Activated CD4-positive, alpha-beta memory T cell treated with anti-CD3 and anti-CD28 coated beads, Interleukin-2, amount 10 ng/mL, durations not matched to agents 7 days and 5 days (primary cell): ENCODE data around the gene GAGE13. TPM values are rescaled to one million over a fixed set of nuclear protein-coding genes. Genes with fewer than 3 reads are reported as not detected.
"Not testable (repeated sequence)": the region's sequence is repeated elsewhere in the genome, so short reads cannot be mapped to it uniquely, and the experiment has no call there.

Experiments used
- CTCF ChIA-PET: fragments of 350-600 bp; sonication (Branson Sonifier 250); formaldehyde crosslinking; loops from one replicate; lab custom pipeline; 2021; ENCODE audit warnings: antibody characterized with exemption, inconsistent platforms; lab: Charles Lee
- POLR2A ChIA-PET: fragments of 350-600 bp; sonication (Branson Sonifier 250); formaldehyde crosslinking; loops from one replicate; lab custom pipeline; 2021; ENCODE audit warnings: antibody characterized with exemption; lab: Charles Lee
- DNase-seq: peaks from one replicate; pipeline ENCODE4 v3.0.0-alpha.2; 2020
- H3K27ac Mint-ChIP-seq: one replicate; pipeline ENCODE4 v1.8.0; 2021; ENCODE audit warnings: mild to moderate bottlenecking, mixed read lengths
- H3K27me3 Mint-ChIP-seq: one replicate; pipeline ENCODE4 v1.8.0; 2021; ENCODE audit warnings: mixed read lengths
- H3K36me3 Mint-ChIP-seq: one replicate; pipeline ENCODE4 v1.8.0; 2021; ENCODE audit warnings: low read depth, mixed read lengths
- H3K4me1 Mint-ChIP-seq: one replicate; pipeline ENCODE4 v1.8.0; 2021; ENCODE audit warnings: mixed read lengths
- H3K4me3 Mint-ChIP-seq: one replicate; pipeline ENCODE4 v1.8.0; 2021; ENCODE audit warnings: mild to moderate bottlenecking, mixed read lengths
- H3K9me3 Mint-ChIP-seq: one replicate; pipeline ENCODE4 v1.8.0; 2021; ENCODE audit warnings: mixed read lengths
- total RNA-seq, 2 experiments: library from RNA; stranded (reverse); gene quantifications; one replicate each; pipeline ENCODE4 v1.2.3, GENCODE V29; 2021

Gene GAGE13, protein sequence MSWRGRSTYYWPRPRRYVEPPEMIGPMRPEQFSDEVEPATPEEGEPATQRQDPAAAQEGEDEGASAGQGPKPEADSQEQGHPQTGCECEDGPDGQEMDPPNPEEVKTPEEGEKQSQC
- total RNA-seq: not detected

DNA sequence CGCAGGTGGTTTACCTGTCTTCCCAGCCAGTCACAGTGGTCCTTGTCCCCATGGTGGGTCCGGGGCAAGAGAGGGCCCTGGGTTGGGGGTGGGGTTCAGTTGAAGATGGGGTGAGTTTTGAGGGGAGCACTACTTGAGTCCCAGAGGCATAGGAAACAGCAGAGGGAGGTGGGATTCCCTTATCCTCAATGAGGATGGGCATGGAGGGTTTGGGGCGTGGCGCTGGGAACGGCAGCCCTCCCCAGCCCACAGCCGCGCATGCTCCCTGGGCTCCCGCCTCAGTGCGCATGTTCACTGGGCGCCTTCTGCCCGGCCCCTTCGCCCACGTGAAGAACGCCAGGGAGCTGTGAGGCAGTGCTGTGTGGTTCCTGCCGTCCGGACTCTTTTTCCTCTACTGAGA, at the start of gene GAGE13:
Gene GAGE13, plus strand, starts transcription at position 301 of the 400 bp plus-strand sequence. CDS start 1,156 bp downstream, outside the sequence.
- CTCF ChIA-PET, H3K27ac Mint-ChIP-seq, H3K36me3 Mint-ChIP-seq, H3K9me3 Mint-ChIP-seq, H3K4me1 Mint-ChIP-seq, H3K27me3 Mint-ChIP-seq, DNase-seq, POLR2A ChIA-PET, H3K4me3 Mint-ChIP-seq: not testable (repeated sequence)

DNA sequence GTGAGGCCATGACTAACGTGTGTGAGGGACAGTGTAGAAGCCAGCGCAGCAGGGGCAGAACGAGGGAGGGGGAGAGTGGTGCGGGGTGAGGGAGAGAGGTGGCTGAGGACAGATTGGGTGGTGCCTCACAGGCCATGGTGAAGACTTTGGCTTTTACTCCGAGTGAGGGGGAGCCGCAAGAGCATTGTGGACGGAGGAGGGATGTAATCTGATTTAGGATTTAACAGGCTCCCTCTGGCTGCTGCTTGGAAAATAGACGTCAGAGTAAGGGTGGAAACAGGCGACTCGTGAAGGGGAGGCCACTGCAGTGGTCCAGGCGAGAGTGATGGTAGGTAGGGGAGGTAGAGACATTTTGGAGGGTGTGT, 48.8 kb upstream of the GAGE13 start:
- ChIA-PET POLR2A (no interaction called here), CTCF (no interaction called here)
- H3K4me1 Mint-ChIP-seq: peaks cover 38% of the 10 kb centered on the region

DNA sequence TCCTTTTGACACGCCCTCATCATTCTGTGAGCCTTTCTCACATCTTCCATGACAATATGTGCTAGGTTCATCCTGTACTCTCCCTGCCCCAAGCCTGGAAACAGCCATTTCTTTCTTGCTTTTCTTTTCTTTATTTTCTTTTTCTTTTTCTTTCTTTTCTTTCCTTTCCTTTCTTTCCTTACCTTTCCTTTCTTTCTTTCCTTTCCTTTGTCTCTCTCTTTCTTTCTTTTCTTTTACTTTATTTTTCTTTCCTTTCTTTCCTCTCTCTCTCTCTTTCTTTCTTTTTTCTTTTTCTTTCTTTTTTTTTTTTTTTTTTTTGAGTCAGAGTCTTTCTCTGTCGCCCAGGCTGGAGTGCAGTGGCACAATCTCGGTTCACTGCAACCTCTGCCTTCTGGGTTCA, 47.2 kb upstream of the GAGE13 start:
- Mint-ChIP-seq H3K27ac (no peak overlapping the region), H3K36me3 (peaks cover 12% of the 10 kb centered on the region), H3K4me3 (no peak overlapping the region), H3K4me1 (peaks cover 36% of the 10 kb centered on the region), H3K9me3 (no peaks in the 10 kb centered on the region), H3K27me3 (no peaks in the 10 kb centered on the region)
- POLR2A ChIA-PET: interaction anchor here (1.2 kb wide), 1 partner anchor 8 kb away, joined by 3 read pairs; no protein-coding TSS in a partner anchor
- DNase-seq: no peak
- CTCF ChIA-PET: no interaction called here

More for the DNA sequence above, 48.8 kb upstream of the GAGE13 start:
- H3K27ac Mint-ChIP-seq: no peak overlapping the region
- no peak for DNase-seq
- H3K36me3 Mint-ChIP-seq: peaks cover 14% of the 10 kb centered on the region
- no peaks in the 10 kb centered on the region for H3K9me3 Mint-ChIP-seq
- no peak overlapping the region for H3K4me3 Mint-ChIP-seq
- no peaks in the 10 kb centered on the region for H3K27me3 Mint-ChIP-seq

DNA sequence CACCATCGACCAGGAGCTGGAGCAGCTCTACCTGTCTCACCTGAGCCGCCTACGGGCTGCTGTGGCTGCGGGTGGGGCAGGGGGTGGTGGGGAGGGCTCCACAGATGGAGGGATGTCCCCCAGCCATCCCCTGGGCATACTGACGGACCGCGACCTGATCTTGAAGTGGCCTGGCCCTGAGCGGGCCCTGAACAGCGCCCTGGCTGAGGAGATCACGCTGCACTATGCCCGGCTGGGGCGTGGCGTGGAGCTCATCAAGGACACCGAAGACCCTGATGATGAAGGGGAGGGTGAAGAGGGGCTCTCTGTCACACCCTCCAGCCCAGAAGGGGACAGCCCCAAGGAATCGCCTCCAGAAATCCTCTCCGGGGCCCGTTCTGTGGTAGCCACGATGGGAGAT, 45.2 kb upstream of the GAGE13 start:
- Mint-ChIP-seq H3K4me1 (peaks cover 25% of the 10 kb centered on the region), H3K4me3 (no peak overlapping the region), H3K9me3 (no peaks in the 10 kb centered on the region), H3K27me3 (no peaks in the 10 kb centered on the region), H3K36me3 (peaks cover 9% of the 10 kb centered on the region), H3K27ac (no peak overlapping the region)
- no peak for DNase-seq
- ChIA-PET CTCF (no interaction called here), POLR2A (interaction anchor here (1.4 kb wide), 1 partner anchor 10 kb away, joined by 6 read pairs; no protein-coding TSS in a partner anchor)

DNA sequence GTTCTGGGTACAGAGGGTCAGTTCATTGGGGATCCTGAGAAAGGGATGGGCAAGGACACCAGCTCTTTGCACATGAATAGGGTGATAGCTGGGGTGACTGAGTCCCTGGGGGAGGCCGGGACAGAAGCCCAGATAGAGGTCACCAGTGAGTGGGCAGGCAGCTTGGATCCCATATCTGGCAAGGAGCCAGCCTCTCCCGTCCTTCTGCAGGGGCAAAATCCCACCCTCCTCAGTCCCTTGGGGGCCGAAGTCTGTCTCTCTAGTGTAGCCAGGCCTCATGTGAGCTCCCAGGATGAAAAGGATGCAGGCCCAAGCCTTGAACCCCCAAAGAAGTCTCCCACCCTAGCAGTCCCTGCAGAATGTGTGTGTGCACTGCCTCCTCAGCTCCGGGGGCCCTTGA, 44.8 kb upstream of the GAGE13 start:
- H3K9me3 Mint-ChIP-seq: no peaks in the 10 kb centered on the region
- POLR2A ChIA-PET: interaction anchor here (1.3 to 1.4 kb wide), 2 partner anchors 11 to 13 kb away, joined by 4 to 6 read pairs; no protein-coding TSS in a partner anchor
- H3K36me3 Mint-ChIP-seq: peaks cover 8% of the 10 kb centered on the region
- peaks cover 25% of the 10 kb centered on the region for H3K4me1 Mint-ChIP-seq
- no peak overlapping the region for H3K4me3 Mint-ChIP-seq
- no peak for DNase-seq
- no peaks in the 10 kb centered on the region for H3K27me3 Mint-ChIP-seq
- CTCF ChIA-PET: no interaction called here
- no peak overlapping the region for H3K27ac Mint-ChIP-seq

DNA sequence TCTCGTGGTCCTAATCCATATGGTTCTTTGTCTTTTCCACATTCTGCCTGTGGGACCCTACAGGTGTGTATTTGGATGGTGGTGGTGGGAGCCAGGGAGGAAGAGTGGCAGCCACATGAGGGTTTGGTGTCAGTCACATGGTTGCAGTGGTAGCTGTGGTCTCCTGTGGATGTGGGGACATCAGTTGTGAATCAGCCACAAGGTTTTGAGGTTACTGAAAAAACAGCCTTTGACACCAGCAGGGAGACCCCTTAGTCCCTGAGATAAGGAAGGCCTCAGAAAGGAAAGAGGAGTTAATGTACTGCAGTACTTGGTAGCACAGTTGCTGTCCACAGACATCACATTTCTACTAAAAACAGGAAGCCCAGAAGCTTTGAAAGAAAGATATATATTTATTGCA, 43.7 kb upstream of the GAGE13 start:
- H3K27ac Mint-ChIP-seq: peak overlapping the region; percentile 31
- H3K36me3 Mint-ChIP-seq: peaks cover 5% of the 10 kb centered on the region
- ChIA-PET CTCF (no interaction called here), POLR2A (interaction anchor here (1.3 to 1.6 kb wide), 2 partner anchors 14 to 18 kb away, joined by 3 to 4 read pairs; partner anchors contain the start of gene PPP1R3F)
- no peak for DNase-seq
- H3K27me3 Mint-ChIP-seq: no peaks in the 10 kb centered on the region
- H3K4me3 Mint-ChIP-seq: no peak overlapping the region
- H3K4me1 Mint-ChIP-seq: peaks cover 25% of the 10 kb centered on the region
- H3K9me3 Mint-ChIP-seq: no peaks in the 10 kb centered on the region

DNA sequence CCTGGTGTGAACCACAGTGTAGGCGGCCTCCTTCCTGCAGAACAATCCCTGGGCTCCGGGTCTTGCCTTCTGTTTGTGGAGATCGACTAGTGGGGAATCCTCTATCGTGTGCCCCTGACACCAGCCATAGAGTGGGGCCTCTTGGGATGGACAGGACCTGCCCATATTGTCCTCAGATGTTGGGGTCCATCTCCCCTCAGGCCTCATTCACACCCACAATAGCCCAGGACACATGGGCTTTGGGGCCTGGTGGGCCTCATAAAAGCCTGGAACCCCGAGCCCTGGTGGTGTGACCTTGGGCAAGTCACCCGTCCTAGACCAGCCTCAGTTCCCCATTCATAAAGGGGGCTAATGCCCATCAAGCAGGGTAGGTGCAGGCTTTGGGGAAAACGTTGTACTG, 41.2 kb upstream of the GAGE13 start:
- Mint-ChIP-seq H3K4me3 (no peak overlapping the region), H3K27ac (no peak overlapping the region), H3K9me3 (no peaks in the 10 kb centered on the region), H3K4me1 (peaks cover 25% of the 10 kb centered on the region), H3K27me3 (no peaks in the 10 kb centered on the region), H3K36me3 (peaks cover 5% of the 10 kb centered on the region)
- CTCF ChIA-PET: no interaction called here
- POLR2A ChIA-PET: no interaction called here
- no peak for DNase-seq

DNA sequence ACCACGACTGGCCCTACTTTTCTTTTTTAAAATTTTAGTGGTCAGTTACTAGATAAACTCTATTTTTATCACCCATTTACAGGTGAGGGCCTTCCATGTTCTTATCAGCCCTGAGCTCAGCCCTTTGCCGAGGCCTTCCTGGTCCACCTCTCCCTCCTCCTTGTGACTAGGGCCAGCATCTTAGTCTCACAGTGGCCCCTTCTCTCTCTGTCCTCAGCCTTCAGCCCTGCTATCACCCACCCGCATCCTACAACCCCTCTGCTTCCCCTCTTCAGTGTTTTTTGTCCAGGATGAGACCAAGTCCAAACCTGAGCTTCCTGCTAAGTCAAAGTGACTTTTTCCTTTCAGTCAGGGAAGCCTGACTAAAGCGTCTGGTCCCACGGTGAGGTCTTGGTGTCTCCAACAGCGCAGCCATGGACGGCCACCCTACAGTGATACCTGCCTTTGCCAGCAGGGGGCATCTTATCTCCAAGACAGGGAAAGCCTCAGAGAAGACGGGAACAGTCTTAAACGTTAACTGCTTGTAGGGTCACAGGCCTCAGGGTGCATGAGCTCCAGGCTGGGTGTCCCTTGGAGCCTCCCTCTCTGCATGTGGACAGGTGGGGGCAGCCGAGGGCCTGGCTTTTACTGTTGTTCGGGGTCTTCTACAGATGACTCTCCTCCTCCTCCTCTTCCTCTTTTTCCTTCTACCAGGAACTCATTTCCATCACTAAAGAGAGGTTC, 39.6 kb upstream of the GAGE13 start:
- peak; percentile 65 for DNase-seq
- H3K27me3 Mint-ChIP-seq: peaks cover 1% of the 10 kb centered on the region
- POLR2A ChIA-PET: interaction anchor here (1.8 kb wide), 1 partner anchor 11 kb away, joined by 4 read pairs; no protein-coding TSS in a partner anchor
- CTCF ChIA-PET: interaction anchor here (0.9 to 1.2 kb wide), 6 partner anchors 11 to 671 kb away, joined by 3 to 4 read pairs (median 3); no protein-coding TSS in a partner anchor
- H3K4me1 Mint-ChIP-seq: peaks cover 25% of the 10 kb centered on the region
- peaks cover 5% of the 10 kb centered on the region for H3K36me3 Mint-ChIP-seq
- H3K4me3 Mint-ChIP-seq: no peak overlapping the region
- H3K9me3 Mint-ChIP-seq: no peaks in the 10 kb centered on the region
- no peak overlapping the region for H3K27ac Mint-ChIP-seq

DNA sequence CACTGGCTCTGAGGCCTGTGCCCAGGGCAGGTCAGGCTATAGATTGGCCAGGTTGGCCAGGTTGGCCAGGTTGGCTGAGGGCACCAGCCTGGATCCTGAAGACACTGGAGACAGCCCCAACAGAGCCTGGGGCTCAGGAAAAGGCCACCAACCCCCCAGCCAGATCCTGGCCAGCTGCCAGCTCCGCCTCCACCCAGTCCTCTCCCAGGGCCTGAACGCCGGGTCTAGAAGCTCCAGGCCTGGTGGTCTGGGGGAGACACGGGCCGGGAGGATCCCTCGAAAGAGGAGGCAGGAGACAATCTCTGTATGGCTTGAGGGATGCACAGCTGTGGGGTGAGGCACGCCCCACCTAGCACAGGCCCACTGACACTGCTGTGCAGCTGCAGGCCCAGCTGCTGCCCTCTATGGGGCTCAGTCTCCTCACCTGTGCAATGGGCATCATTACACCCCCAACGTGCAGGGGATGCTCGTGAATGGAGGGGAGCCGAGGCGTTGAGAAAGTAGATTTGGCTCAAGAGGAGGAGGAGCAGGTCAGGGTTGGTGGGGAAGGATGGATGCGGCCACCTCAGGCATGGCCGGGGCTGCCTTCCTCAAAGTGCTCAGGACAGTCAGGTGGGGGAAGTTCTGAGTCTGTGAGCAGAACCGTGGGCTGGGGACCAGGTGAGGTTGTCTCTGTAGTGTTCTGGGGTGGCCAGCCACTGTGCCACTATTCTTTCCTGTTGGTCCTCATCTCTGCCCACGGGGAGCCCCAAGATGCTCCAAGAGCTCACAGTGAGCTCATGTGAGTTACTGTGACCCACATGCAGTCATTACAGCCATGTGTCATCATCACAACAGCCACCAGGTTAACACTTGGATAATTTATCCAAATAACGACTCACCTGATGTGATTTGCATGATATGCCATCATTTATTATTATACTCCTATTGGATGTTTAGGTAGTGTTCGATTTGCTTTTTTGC, 38.7 kb upstream of the GAGE13 start:
- no peak overlapping the region for H3K27ac Mint-ChIP-seq
- CTCF ChIA-PET: interaction anchor here (1.0 to 1.2 kb wide), 5 partner anchors 12 to 672 kb away, joined by 3 to 4 read pairs (median 3); no protein-coding TSS in a partner anchor
- H3K4me1 Mint-ChIP-seq: peaks cover 19% of the 10 kb centered on the region

DNA sequence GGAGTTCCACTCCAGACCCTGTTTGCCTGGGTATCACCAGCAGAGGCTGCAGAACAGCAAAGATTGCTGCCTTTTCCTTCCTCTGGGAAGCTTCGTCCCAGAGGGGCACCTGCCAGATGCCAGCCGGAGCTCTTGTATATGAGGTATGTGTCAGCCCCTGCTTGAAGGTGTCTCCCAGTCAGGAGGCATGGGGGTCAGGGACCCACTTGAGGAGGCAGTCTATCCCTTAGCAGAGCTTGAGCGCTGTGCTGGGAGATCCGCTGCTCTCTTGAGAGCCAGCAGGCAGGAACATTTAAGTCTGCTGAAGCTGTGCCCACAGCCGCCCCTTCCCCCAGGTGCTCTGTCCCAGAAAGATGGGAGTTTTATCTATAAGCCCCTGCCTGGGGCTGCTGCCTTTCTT, 32.1 kb upstream of the GAGE13 start:
- CTCF ChIA-PET, DNase-seq, H3K4me3 Mint-ChIP-seq, H3K27me3 Mint-ChIP-seq, H3K27ac Mint-ChIP-seq, POLR2A ChIA-PET, H3K36me3 Mint-ChIP-seq, H3K9me3 Mint-ChIP-seq, H3K4me1 Mint-ChIP-seq: not testable (repeated sequence)

More for the DNA sequence above, 38.7 kb upstream of the GAGE13 start:
- H3K27me3 Mint-ChIP-seq: peaks cover 1% of the 10 kb centered on the region
- POLR2A ChIA-PET: interaction anchor here (1.8 kb wide), 1 partner anchor 12 kb away, joined by 4 read pairs; no protein-coding TSS in a partner anchor
- DNase-seq: no peak
- peaks cover 1% of the 10 kb centered on the region for H3K36me3 Mint-ChIP-seq
- no peak overlapping the region for H3K4me3 Mint-ChIP-seq
- no peaks in the 10 kb centered on the region for H3K9me3 Mint-ChIP-seq

DNA sequence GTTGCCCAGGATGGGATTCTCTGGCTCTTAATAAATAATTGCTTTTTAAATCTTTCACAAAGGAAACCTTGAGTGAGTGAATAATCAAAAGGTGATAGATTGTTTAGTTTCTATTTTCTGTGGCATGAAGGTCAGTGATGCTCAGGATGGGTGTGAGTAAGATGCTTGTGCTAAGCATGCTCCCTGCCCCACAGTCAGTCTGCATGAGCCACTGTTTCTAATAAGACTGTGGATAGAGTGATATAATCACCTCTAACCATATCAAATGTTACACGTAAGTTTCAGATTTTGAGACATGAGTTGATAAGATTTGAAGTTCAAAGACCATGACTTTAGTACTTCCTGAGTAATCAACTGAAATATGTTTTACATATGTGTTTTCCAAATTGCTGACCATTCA, 30.7 kb upstream of the GAGE13 start:
- Mint-ChIP-seq H3K27ac (no peak overlapping the region), H3K4me1 (no peaks in the 10 kb centered on the region), H3K36me3 (no peaks in the 10 kb centered on the region), H3K9me3 (no peaks in the 10 kb centered on the region), H3K27me3 (peaks cover 6% of the 10 kb centered on the region), H3K4me3 (no peak overlapping the region)
- no peak for DNase-seq
- ChIA-PET POLR2A (interaction anchor here (1.0 kb wide), 1 partner anchor 19 kb away, joined by 3 read pairs; no protein-coding TSS in a partner anchor), CTCF (no interaction called here)

DNA sequence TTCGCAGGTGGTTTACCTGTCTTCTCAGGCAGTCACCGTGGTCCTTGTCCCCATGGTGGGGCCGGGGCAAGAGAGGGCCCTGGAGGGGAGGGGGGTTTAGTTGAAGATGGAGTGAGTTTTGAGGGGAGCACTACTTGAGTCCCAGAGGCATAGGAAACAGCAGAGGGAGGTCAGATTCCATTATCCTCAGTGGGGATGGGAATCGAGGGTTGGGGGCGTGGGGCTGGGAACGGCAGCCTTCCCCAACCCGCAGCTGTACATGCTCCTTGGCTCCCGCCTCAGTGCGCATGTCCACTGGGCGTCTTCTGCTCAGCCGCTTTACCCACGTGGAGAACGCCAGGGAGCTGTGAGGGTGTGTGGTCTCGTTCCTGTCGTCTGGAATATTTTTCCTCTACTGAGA, 28.0 kb upstream of the GAGE13 start, which contains the start of gene GAGE10:
Gene GAGE10, plus strand, starts transcription at position 301 of the 400 bp plus-strand sequence. CDS start 1,214 bp downstream, outside the sequence.
- Mint-ChIP-seq H3K27ac (no peak within 1 kb of the TSS), H3K9me3 (no peaks in the 10 kb centered on the region), H3K4me3 (no peak within 1 kb of the TSS), H3K27me3 (peaks cover 11% of the 10 kb centered on the region), H3K4me1 (peaks cover under 1% of the 10 kb centered on the region), H3K36me3 (no peaks in the 10 kb centered on the region)
- no peak for DNase-seq
- ChIA-PET POLR2A (no interaction called here), CTCF (no interaction called here)
